ENCODE data around the gene CXCL6. TPM values are rescaled to one million over a fixed set of nuclear protein-coding genes. Genes with fewer than 3 reads are reported as not detected.
A peak's percentile ranks its signal among the peaks of the same experiment; 100 is the strongest.

The CXCL6 gene
- total RNA-seq, 1 experiment from 2014 or later = 7.6 TPM

DNA sequence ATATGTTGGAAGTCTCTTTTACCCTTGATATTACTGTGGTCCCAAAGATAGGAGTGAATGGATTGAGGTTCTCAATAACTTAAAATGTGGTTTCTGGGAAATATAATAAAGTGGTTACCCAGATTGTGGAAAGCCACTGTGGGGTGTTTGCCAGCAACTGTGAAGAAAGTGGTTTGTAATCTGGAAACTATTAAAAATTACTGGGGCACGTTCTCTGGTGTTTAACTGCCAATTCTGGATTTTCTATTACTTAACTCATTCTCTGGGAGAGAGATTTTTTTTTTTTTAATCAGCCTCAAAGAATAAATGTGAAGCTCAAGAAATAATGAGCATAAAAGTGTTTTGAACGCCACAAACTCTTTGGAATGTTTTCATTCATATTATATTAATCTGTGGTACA lies 4.9 kb upstream of the CXCL6 start:
- H3K27me3 ChIP-seq = no peaks in the 10 kb centered on the region
- H3K4me3 ChIP-seq = no peak overlapping the region
- no peaks in the 10 kb centered on the region for H3K36me3 ChIP-seq
- no peak for DNase-seq
- H3K9me3 ChIP-seq = 0 out of 2 replicates have a peak, but pooled peaks cover 2% of the 10 kb centered on the region

DNA sequence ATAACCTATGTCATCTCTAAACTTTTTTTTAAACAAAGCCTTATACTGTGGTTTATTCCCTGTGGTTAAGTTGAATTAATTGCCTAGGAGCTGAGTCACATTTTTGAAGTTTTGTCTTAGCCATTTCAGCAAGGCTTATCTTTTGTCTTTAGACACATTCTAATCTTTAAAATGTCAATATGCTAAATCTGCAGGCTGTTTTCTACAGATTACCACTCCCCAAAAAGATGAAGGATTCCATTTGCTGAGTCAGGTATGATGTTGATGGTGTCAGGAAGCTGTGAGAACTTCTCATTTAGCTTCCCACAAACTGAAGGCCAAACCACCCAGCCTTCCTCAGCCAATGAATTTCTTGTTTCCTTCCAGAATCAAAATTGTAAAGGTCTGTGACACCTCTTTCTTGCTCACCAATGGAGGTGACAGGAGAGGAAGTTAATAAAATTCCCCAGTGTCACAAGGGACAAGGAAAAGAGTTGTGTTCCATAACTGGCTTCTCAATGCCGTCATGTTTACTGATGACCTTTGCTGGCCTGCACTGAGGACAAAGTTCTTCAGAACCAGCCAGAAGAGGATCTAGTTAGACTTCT lies 3.7 kb upstream of the CXCL6 start:
- no peak for DNase-seq
- H3K36me3 ChIP-seq = no peaks in the 10 kb centered on the region

DNA sequence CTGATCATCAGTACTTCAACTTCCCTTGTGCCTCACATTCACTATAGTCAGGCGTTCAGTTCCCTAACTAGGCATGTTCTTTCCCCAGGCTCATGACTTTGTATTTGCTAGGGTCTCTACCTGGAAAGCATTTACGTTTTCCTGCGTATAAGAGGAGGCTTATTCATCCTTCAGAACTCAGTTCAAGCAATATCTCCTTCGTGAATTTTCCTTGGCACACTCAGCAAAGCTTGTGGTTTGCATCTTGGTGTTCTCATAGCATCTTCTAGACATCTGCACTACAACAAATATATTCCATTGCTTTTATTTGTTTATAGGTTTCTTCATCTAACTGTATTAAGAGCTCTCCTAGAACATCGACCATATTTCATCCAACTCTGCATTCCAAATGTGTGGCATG lies 2.6 kb downstream of the CXCL6 start:
- Histone ChIP-seq H3K4me3 (no peak overlapping the region), H3K9me3 (no peaks in the 10 kb centered on the region), H3K36me3 (no peaks in the 10 kb centered on the region), H3K27me3 (no peaks in the 10 kb centered on the region)
- no peak for DNase-seq

More for the DNA sequence above, 3.7 kb upstream of the CXCL6 start:
- no peak overlapping the region for H3K4me3 ChIP-seq
- H3K27me3 ChIP-seq = no peaks in the 10 kb centered on the region
- H3K9me3 ChIP-seq = no peaks in the 10 kb centered on the region

DNA sequence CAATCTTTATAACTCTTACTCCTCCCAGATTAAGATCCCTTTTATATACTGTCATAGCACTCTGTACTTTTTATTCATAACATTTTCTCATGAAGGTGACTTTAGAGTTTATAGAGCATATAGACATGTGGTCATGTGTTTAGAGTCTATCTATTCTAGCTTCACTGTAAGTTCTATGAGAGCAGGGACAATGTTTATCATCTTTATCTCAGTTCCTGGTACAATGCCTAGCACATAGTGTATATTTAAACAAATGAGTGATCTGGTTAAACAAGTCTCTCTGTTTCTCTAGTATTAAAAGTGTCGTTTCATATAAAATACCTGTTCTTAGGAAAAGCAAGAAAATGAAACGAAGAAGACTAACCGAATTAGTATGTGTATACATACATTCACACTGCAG lies 3.2 kb downstream of the CXCL6 start:
- no peak for DNase-seq
- H3K9me3 ChIP-seq = no peaks in the 10 kb centered on the region
- H3K27me3 ChIP-seq = no peaks in the 10 kb centered on the region

DNA sequence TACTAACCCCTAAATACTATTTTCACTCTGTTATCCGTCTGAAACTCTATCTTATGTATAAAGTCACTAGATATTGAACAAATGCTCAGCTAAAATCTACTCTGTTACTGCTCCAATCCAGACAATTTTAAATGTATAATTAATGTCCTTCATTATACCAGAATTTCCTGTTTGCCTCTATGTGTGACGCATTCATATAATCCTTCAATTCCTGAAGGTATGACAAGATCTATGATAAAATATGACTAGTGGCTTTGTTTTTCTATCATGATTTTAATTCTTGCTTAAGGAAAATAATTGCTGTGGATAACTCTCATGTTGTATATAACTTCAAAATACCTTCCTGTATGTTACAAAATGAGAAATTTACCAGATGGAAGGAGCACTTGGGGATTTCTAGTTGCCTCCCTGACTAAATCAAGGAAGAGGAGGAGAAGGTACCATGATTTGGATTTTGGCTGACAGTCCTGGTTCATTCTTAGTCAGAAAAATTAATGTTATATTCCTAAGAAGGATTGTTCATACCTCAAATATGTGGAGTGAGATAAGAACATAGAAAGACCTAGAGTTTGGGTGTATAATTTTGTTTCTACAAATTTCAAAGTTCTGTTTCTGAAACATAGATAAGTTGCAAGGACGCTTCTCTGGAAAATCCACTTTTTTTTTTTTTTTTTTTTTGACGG lies 4.9 kb downstream of the CXCL6 start:
- no peak for DNase-seq
- no peak overlapping the region for H3K4me3 ChIP-seq
- H3K9me3 ChIP-seq = no peaks in the 10 kb centered on the region
- H3K27me3 ChIP-seq = no peaks in the 10 kb centered on the region
- H3K36me3 ChIP-seq = no peaks in the 10 kb centered on the region

More for the DNA sequence above, 3.2 kb downstream of the CXCL6 start:
- H3K4me3 ChIP-seq = no peak overlapping the region
- no peaks in the 10 kb centered on the region for H3K36me3 ChIP-seq

DNA sequence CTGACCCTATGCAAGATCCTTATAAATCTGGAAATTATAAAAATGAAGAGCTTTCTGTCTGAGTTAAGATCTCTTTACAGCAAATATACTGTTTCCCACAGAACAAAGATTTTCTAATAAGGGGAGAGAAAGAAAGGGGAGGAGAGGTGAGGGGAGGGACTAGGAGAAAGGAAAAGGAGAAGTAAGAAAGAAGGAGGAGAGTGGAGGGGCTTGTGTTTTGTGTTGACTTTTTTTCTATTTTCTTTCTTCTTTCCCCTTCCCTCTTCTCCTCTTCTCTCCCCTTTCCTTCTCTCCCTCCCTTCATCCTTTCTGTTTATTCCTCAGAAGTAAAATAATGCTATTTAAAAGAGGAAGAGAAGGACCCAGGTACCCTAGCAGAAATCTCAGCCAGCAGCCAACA lies 6.2 kb downstream of the CXCL6 start:
- Histone ChIP-seq H3K36me3 (no peaks in the 10 kb centered on the region), H3K4me3 (no peak overlapping the region), H3K9me3 (no peaks in the 10 kb centered on the region), H3K27me3 (no peaks in the 10 kb centered on the region)
- DNase-seq = no peak

DNA sequence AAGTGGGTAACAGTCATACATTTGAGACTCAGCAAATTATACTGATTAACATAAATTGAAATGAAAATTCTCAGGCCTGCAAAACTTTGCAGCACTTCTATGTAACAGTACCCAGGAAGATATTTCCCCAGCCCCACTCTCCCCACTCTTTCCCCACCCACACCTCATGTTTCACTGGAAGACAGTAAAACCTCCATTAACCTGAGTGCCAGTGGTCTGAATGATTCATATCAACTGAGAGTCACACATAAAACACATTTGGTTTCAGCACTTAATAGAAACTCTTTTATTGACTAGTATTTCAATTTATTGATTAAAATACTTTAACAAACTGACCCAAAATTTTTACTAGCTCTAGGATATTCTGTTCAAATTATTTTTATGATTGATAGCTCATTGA lies 6.9 kb downstream of the CXCL6 start:
- Histone ChIP-seq H3K9me3 (no peaks in the 10 kb centered on the region), H3K36me3 (no peaks in the 10 kb centered on the region), H3K4me3 (no peak overlapping the region), H3K27me3 (no peaks in the 10 kb centered on the region)
- DNase-seq = no peak

DNA sequence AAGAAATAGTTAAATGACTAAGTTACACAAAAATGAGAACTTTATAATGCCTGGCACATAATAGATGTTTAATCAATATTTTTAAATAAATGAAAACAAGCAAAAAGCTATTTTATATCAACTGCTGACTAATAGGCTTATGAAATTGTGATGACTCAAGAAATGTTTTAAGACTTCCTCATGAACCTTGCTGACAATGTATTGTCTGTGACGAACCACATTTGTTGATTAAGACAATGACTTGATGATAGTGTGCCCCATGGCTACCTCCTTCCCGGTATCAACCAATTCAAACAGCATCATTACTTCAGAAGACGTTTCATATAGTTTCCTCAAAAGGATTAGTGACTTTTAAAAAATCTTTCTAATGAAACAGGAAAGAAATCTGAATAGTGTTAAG lies 7.9 kb downstream of the CXCL6 start:
- Histone ChIP-seq H3K9me3 (no peaks in the 10 kb centered on the region), H3K4me3 (no peak overlapping the region), H3K36me3 (no peaks in the 10 kb centered on the region), H3K27me3 (no peaks in the 10 kb centered on the region)
- no peak for DNase-seq

DNA sequence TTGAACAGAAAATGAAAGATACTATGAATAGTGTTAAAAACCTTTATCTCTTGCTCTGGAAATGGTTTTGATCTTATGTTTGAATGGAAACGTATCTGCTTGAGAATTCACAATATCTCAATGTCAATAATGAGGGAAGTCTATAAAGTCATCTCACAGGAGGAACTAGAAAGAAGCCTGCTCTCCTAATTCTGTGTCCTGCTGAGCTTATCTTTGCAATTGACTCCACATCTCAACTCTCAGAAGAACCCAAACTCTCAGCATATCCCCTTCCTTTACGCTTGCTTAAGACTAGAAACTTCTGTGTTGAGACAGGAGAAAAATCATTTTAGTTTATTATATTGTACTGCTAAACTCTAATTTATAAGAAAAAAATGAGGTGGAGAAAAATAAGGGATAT lies 8.3 kb downstream of the CXCL6 start:
- DNase-seq = no peak
- Histone ChIP-seq H3K36me3 (no peaks in the 10 kb centered on the region), H3K4me3 (no peak overlapping the region), H3K9me3 (no peaks in the 10 kb centered on the region), H3K27me3 (no peaks in the 10 kb centered on the region)

DNA sequence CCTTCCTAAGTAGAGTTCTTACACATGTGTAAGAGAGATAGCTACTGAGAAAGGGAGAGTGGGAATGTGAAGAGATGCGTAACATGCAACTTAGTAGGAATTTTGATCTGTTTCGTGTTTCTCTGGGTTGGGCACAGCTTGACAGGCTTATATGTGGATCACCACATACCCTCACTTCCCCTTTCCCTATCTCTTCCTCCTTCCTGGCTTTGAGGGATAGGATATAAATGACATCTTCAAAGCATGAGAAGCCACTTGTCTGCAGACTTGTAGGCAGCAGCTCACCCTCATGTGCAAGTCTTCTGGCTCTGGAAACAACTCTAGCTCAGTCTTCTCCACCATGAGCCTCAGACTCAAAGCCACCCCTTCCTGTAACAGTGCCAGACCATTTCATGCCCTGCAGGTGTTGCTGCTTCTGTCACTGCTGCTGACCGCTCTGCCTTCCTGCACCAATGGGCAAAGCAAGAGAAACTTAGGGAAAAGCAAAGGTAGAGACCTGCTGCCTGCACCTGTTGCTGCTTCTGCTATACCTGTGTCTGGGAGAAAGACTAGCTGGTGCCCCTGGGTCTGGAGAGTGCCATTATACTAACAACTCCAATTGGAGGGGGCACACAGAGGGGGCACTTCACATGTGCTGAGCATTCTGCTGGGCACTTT lies 11.2 kb downstream of the CXCL6 start:
- H3K36me3 ChIP-seq = no peaks in the 10 kb centered on the region
- no peaks in the 10 kb centered on the region for H3K9me3 ChIP-seq
- H3K4me3 ChIP-seq = no peak overlapping the region
- H3K27me3 ChIP-seq = no peaks in the 10 kb centered on the region
- no peak for DNase-seq

DNA sequence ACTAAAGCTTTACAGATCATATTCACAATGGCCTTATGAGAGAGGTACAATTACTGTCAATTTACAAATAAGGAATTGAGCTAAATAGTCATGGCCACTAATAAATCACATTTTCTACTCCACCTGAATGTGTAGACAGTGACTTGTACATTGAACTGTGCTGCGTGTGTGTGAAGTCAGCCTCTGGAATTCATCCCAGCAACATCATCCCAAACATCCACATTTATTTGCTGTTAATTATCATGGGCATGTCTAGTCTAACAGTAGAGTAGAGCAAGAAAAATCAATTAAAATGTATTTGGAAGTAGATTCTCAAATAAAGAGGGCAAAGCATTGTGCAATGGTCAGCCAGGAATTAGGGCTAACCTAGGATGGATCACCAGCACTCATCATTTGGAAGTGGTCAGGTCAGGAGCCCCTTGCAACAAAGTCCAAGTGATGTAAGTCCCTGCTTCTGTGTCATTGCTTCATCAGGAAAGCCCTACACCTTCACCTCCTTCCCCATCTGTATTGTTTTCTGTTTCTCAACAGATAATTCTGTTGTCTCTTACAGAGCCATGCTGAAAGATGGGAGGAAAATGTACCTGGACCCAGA lies 11.8 kb downstream of the CXCL6 start:
- H3K27me3 ChIP-seq = no peaks in the 10 kb centered on the region
- no peak overlapping the region for H3K4me3 ChIP-seq
- H3K36me3 ChIP-seq = no peaks in the 10 kb centered on the region
- no peak for DNase-seq
- no peaks in the 10 kb centered on the region for H3K9me3 ChIP-seq

DNA sequence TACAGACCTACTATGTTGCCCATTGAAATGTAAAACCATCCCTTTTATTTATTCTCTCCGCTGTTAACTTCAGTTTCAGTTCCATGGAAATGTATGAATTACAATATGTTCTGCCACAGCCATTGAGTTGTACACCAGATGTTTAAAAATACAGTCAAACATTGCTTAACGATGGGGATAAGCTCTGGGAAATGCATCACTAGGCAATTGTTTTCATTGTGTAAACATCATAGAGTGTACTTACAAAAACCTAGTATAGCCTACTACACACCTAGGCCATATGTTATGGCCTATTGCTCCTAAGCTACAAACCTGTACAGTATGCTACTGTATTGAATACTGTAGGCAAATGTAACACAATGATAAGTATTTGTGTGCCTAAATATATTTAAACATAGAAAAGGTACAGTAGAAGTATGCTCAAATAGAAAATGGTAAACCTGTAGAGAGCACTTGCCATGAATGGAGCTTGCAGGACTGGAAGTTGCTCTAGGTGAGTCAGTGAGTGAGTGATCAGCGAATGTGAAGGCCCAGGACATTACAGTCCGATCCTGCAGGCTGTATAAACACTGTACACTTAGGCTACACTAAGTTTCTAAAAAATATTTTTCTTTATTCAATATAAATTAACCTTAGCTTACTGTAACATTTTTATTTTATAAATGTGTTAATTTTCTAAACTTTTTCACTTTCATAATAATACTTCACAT lies 13.9 kb downstream of the CXCL6 start:
- Histone ChIP-seq H3K4me3 (no peak overlapping the region), H3K9me3 (no peaks in the 10 kb centered on the region), H3K27me3 (no peaks in the 10 kb centered on the region), H3K36me3 (no peaks in the 10 kb centered on the region)
- DNase-seq = no peak

DNA sequence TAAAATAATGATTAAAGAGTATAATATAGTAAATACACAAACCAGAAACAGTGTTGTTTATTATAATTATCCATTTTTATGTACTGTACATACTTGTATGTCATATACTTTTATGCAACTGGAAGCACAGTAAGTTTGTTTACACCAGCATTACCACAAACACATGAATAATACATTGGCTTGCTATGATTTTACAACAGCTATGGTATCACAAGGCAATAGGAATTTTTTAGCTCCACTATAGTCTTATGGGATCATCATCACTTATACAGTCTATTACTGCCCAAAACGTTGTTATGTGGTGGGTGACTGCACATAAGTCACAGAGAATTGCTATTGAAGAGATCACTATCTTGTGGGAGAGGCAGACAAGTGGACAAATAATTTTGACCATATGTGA lies 14.8 kb downstream of the CXCL6 start:
- H3K9me3 ChIP-seq = no peaks in the 10 kb centered on the region
- DNase-seq = no peak
- no peaks in the 10 kb centered on the region for H3K36me3 ChIP-seq
- no peaks in the 10 kb centered on the region for H3K27me3 ChIP-seq
- no peak overlapping the region for H3K4me3 ChIP-seq

DNA sequence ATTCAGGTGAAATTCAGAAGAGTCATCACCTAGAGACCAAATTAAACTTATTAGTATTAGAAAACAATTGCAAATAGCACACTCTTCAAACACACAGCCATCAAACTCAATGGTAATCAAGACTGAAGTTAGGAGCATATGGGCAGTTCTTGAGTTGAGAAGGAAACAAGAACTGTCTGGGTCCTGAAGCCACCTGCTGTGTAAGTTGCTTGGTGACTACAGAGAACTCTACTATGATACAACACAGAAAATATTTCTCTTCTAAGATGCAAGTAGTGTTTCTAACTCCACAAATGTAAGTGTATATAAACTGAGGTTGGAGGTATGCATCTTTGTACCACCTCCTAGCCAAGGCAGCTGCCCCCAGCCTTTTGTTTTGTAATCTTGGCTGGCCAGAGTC lies 16.3 kb downstream of the CXCL6 start:
- Histone ChIP-seq H3K9me3 (peaks cover 1% of the 10 kb centered on the region), H3K4me3 (no peak overlapping the region), H3K36me3 (no peaks in the 10 kb centered on the region), H3K27me3 (no peaks in the 10 kb centered on the region)
- DNase-seq = no peak

DNA sequence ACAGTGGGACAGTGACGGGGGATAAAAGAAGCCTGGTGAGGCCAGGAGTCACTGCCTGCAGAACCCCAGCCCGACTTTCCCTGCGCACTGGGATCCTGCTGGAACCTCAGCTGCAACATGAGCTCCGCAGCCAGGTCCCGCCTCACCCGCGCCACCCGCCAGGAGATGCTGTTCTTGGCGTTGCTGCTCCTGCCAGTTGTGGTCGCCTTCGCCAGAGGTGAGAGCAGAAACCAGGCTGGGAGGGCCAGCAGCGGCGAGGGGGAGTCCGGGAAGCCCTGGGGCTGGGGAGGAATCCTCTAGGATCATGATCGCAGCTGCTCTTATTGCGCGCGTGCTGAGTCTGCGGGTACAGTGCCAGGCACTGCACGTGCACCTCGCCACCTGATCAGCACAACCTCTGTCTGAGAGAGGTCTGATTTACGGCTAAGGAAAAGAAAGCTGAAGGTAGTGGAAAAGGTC lies 16.8 kb downstream of the CXCL6 start, which contains the start of gene PF4V1:
Gene PF4V1 (plus strand): TSS at position 51 of the 459 bp plus-strand sequence. CDS start 67 bp downstream, at position 118.
- H3K36me3 ChIP-seq = no peaks in the 10 kb centered on the region
- peaks cover 3% of the 10 kb centered on the region for H3K9me3 ChIP-seq
- H3K27me3 ChIP-seq = no peaks in the 10 kb centered on the region
- peak; percentile 23 for DNase-seq
- H3K4me3 ChIP-seq = no peak within 1 kb of the TSS

DNA sequence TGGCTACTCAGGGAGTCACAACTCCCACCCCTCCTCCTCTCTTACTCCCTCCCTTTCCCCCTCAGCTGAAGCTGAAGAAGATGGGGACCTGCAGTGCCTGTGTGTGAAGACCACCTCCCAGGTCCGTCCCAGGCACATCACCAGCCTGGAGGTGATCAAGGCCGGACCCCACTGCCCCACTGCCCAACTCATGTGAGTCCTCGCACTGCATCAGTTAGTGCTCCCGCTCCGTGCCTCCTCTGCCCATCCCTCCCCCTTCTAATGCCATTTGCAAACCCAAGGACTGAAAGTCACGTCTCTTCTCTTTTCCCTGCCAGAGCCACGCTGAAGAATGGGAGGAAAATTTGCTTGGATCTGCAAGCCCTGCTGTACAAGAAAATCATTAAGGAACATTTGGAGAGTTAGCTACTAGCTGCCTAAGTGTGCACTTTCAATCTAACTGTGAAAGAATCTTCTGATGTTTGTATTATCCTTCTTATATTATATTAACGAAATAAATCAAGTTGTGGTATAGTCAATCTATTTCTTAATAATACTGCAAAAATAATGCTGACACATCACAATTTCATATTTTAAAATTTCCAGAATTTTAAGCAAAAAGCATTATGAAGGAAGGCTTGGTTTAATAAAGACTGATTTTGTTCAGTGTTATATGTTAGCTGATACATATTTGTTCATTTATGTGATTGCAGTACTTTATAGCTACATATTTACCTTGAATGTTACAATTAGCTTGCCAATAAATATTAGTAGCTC lies 17.4 kb downstream of the CXCL6 start:
- DNase-seq = no peak
- H3K9me3 ChIP-seq = peaks cover 3% of the 10 kb centered on the region
- no peaks in the 10 kb centered on the region for H3K36me3 ChIP-seq
- H3K4me3 ChIP-seq = no peak overlapping the region
- no peaks in the 10 kb centered on the region for H3K27me3 ChIP-seq

Data from MG63 (cell line).